Caco-2 (cell line): ENCODE results near the gene MYO5B. TPM values are rescaled to one million over a fixed set of nuclear protein-coding genes. Genes with fewer than 3 reads are reported as not detected.

Experiments used
- BruUV-seq: library from RNA; stranded (reverse); fragments of 400-500 nt; replicated peaks from 2 replicates; lab custom pipeline; 2021; lab: Mats Ljungman, UMichigan
- CTCF ChIA-PET: fragments of 300-600 bp; sonication (Branson Sonifier 250); formaldehyde crosslinking; loops from one replicate; lab custom pipeline; 2022; ENCODE audit warnings: antibody characterized with exemption; lab: Charles Lee
- POLR2A ChIA-PET: fragments of 300-600 bp; sonication (Branson Sonifier 250); formaldehyde crosslinking; loops from one replicate; lab custom pipeline; 2022; ENCODE audit warnings: antibody characterized with exemption; lab: Charles Lee
- DNase-seq, 2 experiments: peaks; one replicate each; pipeline versions ENCODE4 v3.0.0 to v3.0.0-alpha.2; 2020 to 2022
- H3K27me3 ChIP-seq: replicated peaks from 2 replicates; pipeline ENCODE4 v1.6.0; 2011; ENCODE audit warnings: low read length; ENCODE audit not compliant: control insufficient read depth, insufficient read depth
- H3K36me3 ChIP-seq: 2 replicates; pipeline ENCODE4 v1.5.1; 2011; ENCODE audit warnings: low read length; ENCODE audit not compliant: control insufficient read depth, insufficient read depth
- H3K4me1 ChIP-seq: fragments of 250-450 bp; sonication (Bioruptor Pico); 2 replicates; pipeline ENCODE4 v1.5.1; 2020; ENCODE audit warnings: mild to moderate bottlenecking
- H3K4me3 ChIP-seq: 2 replicates; pipeline ENCODE4 v1.5.1; 2011; ENCODE audit warnings: low read depth, mild to moderate bottlenecking, control low read depth, low read length
- H3K9me3 ChIP-seq: fragments of 250-450 bp; sonication (Bioruptor Pico); 2 replicates; pipeline ENCODE4 v1.5.1; 2020; ENCODE audit warnings: mild to moderate bottlenecking, moderate library complexity
- H3K27ac Mint-ChIP-seq: one replicate; pipeline ENCODE4 v1.8.0; 2022; ENCODE audit warnings: mixed read lengths; ENCODE audit not compliant: unreplicated experiment
- H3K27me3 Mint-ChIP-seq: one replicate; pipeline ENCODE4 v1.8.0; 2022; ENCODE audit warnings: mixed read lengths; ENCODE audit not compliant: insufficient read depth, unreplicated experiment
- H3K36me3 Mint-ChIP-seq: one replicate; pipeline ENCODE4 v1.8.0; 2022; ENCODE audit warnings: mild to moderate bottlenecking, mixed read lengths; ENCODE audit not compliant: insufficient read depth, unreplicated experiment
- H3K4me1 Mint-ChIP-seq: one replicate; pipeline ENCODE4 v1.8.0; 2022; ENCODE audit warnings: low read depth, mixed read lengths; ENCODE audit not compliant: unreplicated experiment
- H3K4me3 Mint-ChIP-seq: one replicate; pipeline ENCODE4 v1.8.0; 2022; ENCODE audit warnings: mild to moderate bottlenecking, moderate library complexity, mixed read lengths; ENCODE audit not compliant: unreplicated experiment
- H3K9me3 Mint-ChIP-seq: one replicate; pipeline ENCODE4 v1.8.0; 2022; ENCODE audit warnings: mixed read lengths; ENCODE audit not compliant: unreplicated experiment
- CTCF ChIP-seq, 2 experiments: fragments of 200-600 bp in 1 of 2; IDR thresholded peaks; 1 replicate in 1 of 2; 2 replicates in 1 of 2; pipeline versions ENCODE4 v1.5.1 to v1.8.0; 2011 to 2022; ENCODE audit warnings: antibody characterized with exemption in 1 of 2, control low read depth in 1 of 2, inconsistent platforms in 1 of 2, low read depth in 1 of 2, low read length in 1 of 2, mild to moderate bottlenecking in 1 of 2, moderate library complexity in 1 of 2; ENCODE audit not compliant: insufficient read depth in 1 of 2, severe bottlenecking in 1 of 2, unreplicated experiment in 1 of 2
- intact Hi-C: fragments of 100-400 bp; cut with micrococcal nuclease; formaldehyde crosslinking; loops from one replicate; pipeline ENCODE4 v1.10.0; 2022; ENCODE audit not compliant: unreplicated experiment
- total RNA-seq: library from RNA; stranded (reverse); gene quantifications from 2 replicates; pipeline ENCODE4 v1.2.3, GENCODE V29; 2022

MYO5B gene
- total RNA-seq, 1 experiment from 2014 or later = 28.3 TPM

- Histone ChIP-seq H3K4me1 (no peaks in the 10 kb centered on the region), H3K9me3 (no peaks in the 10 kb centered on the region), H3K27me3 (no peaks in the 10 kb centered on the region), H3K4me3 (no peak overlapping the region), H3K36me3 (no peaks in the 10 kb centered on the region)
- no peak overlapping the region for H3K27ac Mint-ChIP-seq
- peaks cover 13% of the 10 kb centered on the region for H3K4me1 Mint-ChIP-seq
- no peak overlapping the region for H3K4me3 Mint-ChIP-seq
- no peak for TF ChIP-seq CTCF (IDR thresholded peaks at IDR 0.05; ENCODE audit: insufficient read depth in 1 of 2, low read depth in 1 of 2, low read length in 1 of 2, severe bottlenecking in 1 of 2, unreplicated experiment in 1 of 2)
- no TSS peak for BruUV-seq
- ChIA-PET POLR2A (no interaction called here), CTCF (no interaction called here)
- H3K9me3 Mint-ChIP-seq = no peaks in the 10 kb centered on the region
- no peaks in the 10 kb centered on the region for H3K36me3 Mint-ChIP-seq
- H3K27me3 Mint-ChIP-seq = no peaks in the 10 kb centered on the region
- no peak for DNase-seq
- intact Hi-C loops = no loop called here
Measured at GRCh38 chr18:50187659-50188058, 7.3 kb downstream of the MYO5B start.

- no peak overlapping the region for H3K4me3 ChIP-seq
- no peaks in the 10 kb centered on the region for H3K4me1 ChIP-seq
- Mint-ChIP-seq H3K27ac (no peak overlapping the region), H3K27me3 (no peaks in the 10 kb centered on the region), H3K4me1 (peaks cover 13% of the 10 kb centered on the region), H3K9me3 (no peaks in the 10 kb centered on the region), H3K4me3 (no peak overlapping the region), H3K36me3 (no peaks in the 10 kb centered on the region)
- BruUV-seq = no TSS peak
- DNase-seq = no peak
- no peak for TF ChIP-seq CTCF (IDR thresholded peaks at IDR 0.05; ENCODE audit: insufficient read depth in 1 of 2, low read depth in 1 of 2, low read length in 1 of 2, severe bottlenecking in 1 of 2, unreplicated experiment in 1 of 2)
- CTCF ChIA-PET = no interaction called here
- POLR2A ChIA-PET = no interaction called here
- intact Hi-C loops = no loop called here
- H3K27me3 ChIP-seq = no peaks in the 10 kb centered on the region
- H3K9me3 ChIP-seq = no peaks in the 10 kb centered on the region
- H3K36me3 ChIP-seq = no peaks in the 10 kb centered on the region
Measured at GRCh38 chr18:50186385-50186784, 8.6 kb downstream of the MYO5B start.

GRCh38 chr18:50183556-50183955 is 11.4 kb downstream of the MYO5B start:
- Histone ChIP-seq H3K27me3 (no peaks in the 10 kb centered on the region), H3K4me3 (no peak overlapping the region), H3K36me3 (no peaks in the 10 kb centered on the region), H3K9me3 (no peaks in the 10 kb centered on the region), H3K4me1 (no peaks in the 10 kb centered on the region)
- ChIA-PET POLR2A (no interaction called here), CTCF (interaction anchor here (0.7 kb wide), 1 partner anchor 190 kb away, joined by 5 read pairs; no protein-coding TSS in a partner anchor)
- H3K27ac Mint-ChIP-seq = no peak overlapping the region
- no peak for DNase-seq
- no peak for TF ChIP-seq CTCF (IDR thresholded peaks at IDR 0.05; ENCODE audit: insufficient read depth in 1 of 2, low read depth in 1 of 2, low read length in 1 of 2, severe bottlenecking in 1 of 2, unreplicated experiment in 1 of 2)
- H3K4me1 Mint-ChIP-seq = peaks cover 13% of the 10 kb centered on the region
- no peaks in the 10 kb centered on the region for H3K9me3 Mint-ChIP-seq
- no peaks in the 10 kb centered on the region for H3K36me3 Mint-ChIP-seq
- intact Hi-C loops = no loop called here
- H3K27me3 Mint-ChIP-seq = no peaks in the 10 kb centered on the region
- no peak overlapping the region for H3K4me3 Mint-ChIP-seq
- BruUV-seq = no TSS peak
